Right lobe of liver (tissue), 6 donors: ENCODE measurements around the gene ACTR3. TPM values are rescaled to one million over a fixed set of nuclear protein-coding genes. Genes with fewer than 3 reads are reported as not detected.

Source experiments
- ATAC-seq, 4 donors: fragments of 200-7000 bp; cut with Tn5 transposase; one replicate each; pipeline ENCODE4 v1.9.1; 2020; ENCODE audit warnings: mild to moderate bottlenecking in 4 of 4, moderate library complexity in 4 of 4
- DNase-seq, 3 donors: peaks; one replicate each; pipeline ENCODE4 v3.0.0-alpha.2; 2020
- H3K27ac ChIP-seq, 3 donors: fragments of 200-600 bp; one replicate each; pipeline ENCODE4 v1.8.0; 2022
- H3K27me3 ChIP-seq, 2 donors: fragments of 200-600 bp; one replicate each; pipeline ENCODE4 v1.8.0; 2022
- H3K36me3 ChIP-seq, 4 donors: fragments of 200-600 bp; sonication (generic) in 1 of 4; one replicate each; pipeline versions ENCODE4 v1.5.1 to v1.8.0; 2017 to 2022; ENCODE audit warnings: control low read depth in 1 of 4
- H3K4me1 ChIP-seq, 4 donors: fragments of 200-600 bp; sonication (generic) in 1 of 4; one replicate each; pipeline versions ENCODE4 v1.5.1 to v1.8.0; 2017 to 2022; ENCODE audit warnings: control low read depth in 1 of 4
- H3K4me3 ChIP-seq, 3 donors: fragments of 200-600 bp; one replicate each; pipeline ENCODE4 v1.8.0; 2022
- H3K9me3 ChIP-seq, 4 donors: fragments of 200-600 bp; sonication (generic) in 1 of 4; one replicate each; pipeline versions ENCODE4 v1.5.1 to v1.8.0; 2017 to 2022; ENCODE audit warnings: control low read depth in 1 of 4
- POLR2A ChIP-seq: fragments of 450-650 bp; IDR thresholded peaks from one replicate; pipeline ENCODE4 v1.6.1; 2017; ENCODE audit warnings: antibody characterized with exemption, mild to moderate bottlenecking
- WGBS: methylation state at CpG from one replicate; pipeline ENCODE4 v1.1.6; 2018; ENCODE audit warnings: low coverage, low lambda C conversion rate; ENCODE audit not compliant: insufficient coverage; ENCODE audit errors: missing lambda C conversion rate; 5-methylcytosine and 5-hydroxymethylcytosine counted together
- intact Hi-C, 2 donors: fragments of 100-400 bp; cut with DNase I; formaldehyde crosslinking; loops; one replicate each; pipeline versions ENCODE4 v1.11.2 to v1.14.1; 2022
- total RNA-seq, 6 experiments: library from RNA; depleted of rRNA in 2 of 6; stranded (reverse); fragments of >200 nt in 2 of 6; fragmentation: NEBNext Ultra II Directional in 3 of 6; extraction: Animal tissue kit (Norgen Biotek cat#: 25700) in 3 of 6; gene quantifications; one replicate each; pipeline versions ENCODE4 v1.1.0 to v1.2.4, GENCODE V29; 2016 to 2023
- TF ChIP-seq, protein P1 (sequence below), 4 donors: fragments of 200-600 bp in 3 of 4; fragments of 450-650 bp in 1 of 4; IDR thresholded peaks; one replicate each; pipeline versions ENCODE4 v1.5.1 to v1.8.0; 2016 to 2022; ENCODE audit warnings: antibody characterized with exemption in 4 of 4, mild to moderate bottlenecking in 2 of 4
- donor health status: DM: no; HTN: yes; CAD: no.
- donor health status: DM: no; HTN: no; CAD: no.
- donor health status: DM: no; HTN: no; CAD: no.
- donor health status: DM: no; HTN: yes; CAD: no.
- donor health status: DM: no; HTN: yes; CAD: no.

The ACTR3 gene
- total RNA-seq, 6 experiments from 2014 or later = 44.1 to 108 (median 66.2) TPM

DNA sequence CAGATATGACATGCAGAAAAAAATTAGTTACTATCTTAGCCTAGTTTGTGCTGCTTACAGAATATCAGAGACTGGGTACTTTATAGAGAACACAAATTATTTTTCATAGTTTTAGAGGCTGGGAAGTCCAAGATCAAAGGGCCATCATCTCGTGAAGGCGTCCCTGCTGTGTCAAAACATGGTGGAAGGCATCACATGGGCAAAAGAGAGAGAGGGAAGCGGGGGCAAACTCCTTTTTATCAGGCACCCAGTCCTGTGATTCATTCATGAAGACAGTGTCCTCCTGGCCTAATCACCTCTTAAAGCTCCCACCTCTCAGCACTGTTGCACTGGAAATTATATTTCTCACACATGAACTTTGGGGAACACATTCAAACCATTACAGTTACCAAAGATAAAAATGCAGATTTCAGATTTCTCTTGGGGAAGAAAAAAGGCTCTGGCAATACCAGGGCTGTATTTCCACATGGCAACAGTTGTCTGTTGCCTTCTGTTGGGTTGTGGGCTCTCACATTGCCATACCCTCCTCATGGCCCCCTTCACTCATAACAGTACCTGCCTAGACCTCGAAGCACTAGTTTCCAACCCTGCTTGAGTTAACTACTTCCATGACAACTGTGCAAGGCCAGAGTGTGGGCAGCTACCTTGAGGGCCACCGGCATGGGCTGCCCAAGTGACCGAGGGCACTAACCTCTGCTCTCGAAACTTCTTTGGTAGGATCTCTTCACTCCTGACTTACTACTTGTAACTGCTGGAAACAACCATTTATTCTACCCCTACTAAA, 2.7 kb upstream of the ACTR3 start:
- Histone ChIP-seq H3K4me1 (peaks cover 0 to 16% (median 7%) of the 10 kb centered on the region in 4 donors), H3K27ac (peak overlapping the region in 1 of 3 donors; percentile 49), H3K36me3 (no peaks in the 10 kb centered on the region), H3K9me3 (no peaks in the 10 kb centered on the region), H3K4me3 (no peak overlapping the region), H3K27me3 (no peaks in the 10 kb centered on the region)
- intact Hi-C loops = no loop called here
- TF ChIP-seq POLR2A = no peak
- TF ChIP-seq, protein P1, sequence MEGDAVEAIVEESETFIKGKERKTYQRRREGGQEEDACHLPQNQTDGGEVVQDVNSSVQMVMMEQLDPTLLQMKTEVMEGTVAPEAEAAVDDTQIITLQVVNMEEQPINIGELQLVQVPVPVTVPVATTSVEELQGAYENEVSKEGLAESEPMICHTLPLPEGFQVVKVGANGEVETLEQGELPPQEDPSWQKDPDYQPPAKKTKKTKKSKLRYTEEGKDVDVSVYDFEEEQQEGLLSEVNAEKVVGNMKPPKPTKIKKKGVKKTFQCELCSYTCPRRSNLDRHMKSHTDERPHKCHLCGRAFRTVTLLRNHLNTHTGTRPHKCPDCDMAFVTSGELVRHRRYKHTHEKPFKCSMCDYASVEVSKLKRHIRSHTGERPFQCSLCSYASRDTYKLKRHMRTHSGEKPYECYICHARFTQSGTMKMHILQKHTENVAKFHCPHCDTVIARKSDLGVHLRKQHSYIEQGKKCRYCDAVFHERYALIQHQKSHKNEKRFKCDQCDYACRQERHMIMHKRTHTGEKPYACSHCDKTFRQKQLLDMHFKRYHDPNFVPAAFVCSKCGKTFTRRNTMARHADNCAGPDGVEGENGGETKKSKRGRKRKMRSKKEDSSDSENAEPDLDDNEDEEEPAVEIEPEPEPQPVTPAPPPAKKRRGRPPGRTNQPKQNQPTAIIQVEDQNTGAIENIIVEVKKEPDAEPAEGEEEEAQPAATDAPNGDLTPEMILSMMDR (IDR thresholded peaks at IDR 0.05) = no peak
- 74% methylated on average over 5 of the region's 7 CpGs for WGBS
- DNase-seq (no peak), ATAC-seq (no peak)

DNA sequence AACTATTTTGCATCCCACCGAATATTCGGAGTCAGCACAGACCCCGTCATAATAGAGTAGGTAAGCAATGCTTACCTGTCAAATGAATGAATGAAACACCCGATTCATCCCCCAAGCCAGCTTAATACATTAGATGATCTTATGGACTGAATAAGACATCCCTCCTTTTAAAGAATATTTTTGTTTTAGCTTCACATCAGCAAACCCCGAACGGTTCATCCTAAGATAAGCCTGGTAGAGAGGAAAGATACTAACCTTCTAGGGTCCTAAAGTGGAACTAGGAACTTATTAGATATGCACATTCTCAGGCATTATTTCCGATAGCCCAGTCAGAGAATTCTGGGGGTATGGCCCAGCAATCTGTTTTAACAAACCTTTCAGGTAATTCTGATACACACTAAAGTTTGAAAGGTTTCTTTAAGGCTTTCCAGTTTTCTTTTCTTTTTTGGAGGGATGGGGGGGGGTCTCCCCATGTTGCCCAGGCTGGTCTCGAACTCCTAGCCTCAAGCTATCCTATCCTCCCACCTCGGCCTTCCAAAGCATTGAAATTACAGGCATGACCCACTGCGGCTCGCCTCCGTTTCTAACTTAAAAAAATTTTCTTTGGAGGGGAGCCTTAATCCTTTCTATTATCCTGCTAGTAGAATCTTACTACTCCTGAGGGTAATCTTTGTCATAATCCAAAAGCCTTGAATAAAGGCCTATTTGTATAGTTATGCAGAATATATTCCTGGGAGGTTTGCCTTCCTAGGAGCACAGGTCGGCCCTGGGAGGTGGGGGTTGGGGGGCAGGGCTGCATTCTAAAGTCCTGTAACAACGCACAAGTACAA, 1.0 kb upstream of the ACTR3 start:
- DNase-seq (peak; percentile 45 to 64 (median 63)), ATAC-seq (peak in 1 of 4 donors; percentile 20)
- no peaks in the 10 kb centered on the region for H3K36me3 ChIP-seq
- H3K4me1 ChIP-seq = peaks cover 0 to 31% (median 15%) of the 10 kb centered on the region in 4 donors
- H3K4me3 ChIP-seq = peak overlapping the region; percentile 52 to 93 (median 87)
- TF ChIP-seq, protein P1 (IDR thresholded peaks at IDR 0.05) = no peak
- no peak for TF ChIP-seq POLR2A
- H3K27me3 ChIP-seq = no peaks in the 10 kb centered on the region
- peak overlapping the region; percentile 71 to 90 (median 78) for H3K27ac ChIP-seq
- WGBS = 37% methylated on average over 14 of the region's 14 CpGs
- no peaks in the 10 kb centered on the region for H3K9me3 ChIP-seq
- intact Hi-C loops = no loop called here

DNA sequence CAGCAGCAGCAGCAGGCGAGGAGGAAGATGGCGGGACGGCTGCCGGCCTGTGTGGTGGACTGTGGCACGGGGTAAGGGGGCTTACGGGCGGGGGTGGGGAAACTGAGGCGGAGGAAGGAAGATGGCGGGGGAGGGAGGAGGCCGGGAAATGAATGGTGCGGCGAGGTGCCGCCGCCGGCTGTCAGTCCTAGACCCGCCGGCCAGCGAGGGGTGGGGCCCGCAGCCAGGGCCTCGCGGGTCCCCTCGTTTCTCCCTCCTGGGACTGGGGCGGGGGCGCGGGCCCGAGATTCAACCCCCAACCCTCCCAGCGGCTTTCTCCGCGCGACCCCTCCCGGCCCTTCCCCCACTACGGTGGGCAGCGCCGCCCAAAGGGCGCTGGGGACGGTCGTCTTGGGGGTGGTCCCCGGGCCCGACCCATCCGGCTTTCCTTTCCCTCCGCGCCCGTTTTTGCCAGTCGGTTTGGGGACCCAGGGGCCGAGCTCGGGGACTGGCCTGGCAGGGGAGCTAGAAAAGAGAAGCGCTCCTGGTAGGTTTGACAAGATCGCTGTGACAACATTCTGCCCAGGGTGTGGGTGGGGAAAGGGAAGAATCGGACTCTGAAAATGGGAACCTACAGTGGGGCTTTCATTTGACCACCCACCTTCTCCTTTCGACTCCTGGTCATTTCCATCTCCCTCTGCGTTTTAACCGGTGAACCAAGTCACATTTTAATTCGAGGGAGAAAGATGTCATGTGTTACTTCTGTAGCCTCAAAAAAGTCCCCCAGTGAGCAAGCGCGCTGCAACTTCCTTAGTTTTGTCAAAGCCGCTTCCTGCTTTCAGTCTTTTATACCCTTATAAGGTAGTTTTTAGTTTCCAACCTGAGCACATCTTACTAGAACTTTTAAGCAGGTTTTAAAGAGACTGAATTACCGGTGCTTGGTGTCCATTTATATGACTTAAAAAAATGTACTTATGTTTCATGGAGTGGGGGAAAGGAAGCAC, 655 bp downstream of the ACTR3 start:
- ATAC-seq (peak; percentile 17 to 35 (median 30)), DNase-seq (peak; percentile 70 to 83 (median 72))
- peaks cover 0 to 45% (median 21%) of the 10 kb centered on the region in 4 donors for H3K4me1 ChIP-seq
- WGBS = 0% methylated on average over 36 of the region's 57 CpGs
- peak overlapping the region; percentile 87 to 94 (median 93) for H3K4me3 ChIP-seq
- no peaks in the 10 kb centered on the region for H3K27me3 ChIP-seq
- intact Hi-C loops = no loop called here
- peak; percentile 71 for TF ChIP-seq POLR2A
- TF ChIP-seq, protein P1 (IDR thresholded peaks at IDR 0.05) = no peak
- H3K9me3 ChIP-seq = no peaks in the 10 kb centered on the region
- no peaks in the 10 kb centered on the region for H3K36me3 ChIP-seq
- peak overlapping the region; percentile 97 to 98 (median 97) for H3K27ac ChIP-seq
